NCI-H1930 (cell line): ENCODE results near the gene PPIL4.
"Not testable (repeated sequence)": the region's sequence is repeated elsewhere in the genome, so short reads cannot be mapped to it uniquely, and the experiment has no call there.

Experiments used
- DNase-seq, 2 experiments: peaks; one replicate each; lab custom pipeline; 2025; lab: John Stamatoyannopoulos, UW

The PPIL4 gene

DNA sequence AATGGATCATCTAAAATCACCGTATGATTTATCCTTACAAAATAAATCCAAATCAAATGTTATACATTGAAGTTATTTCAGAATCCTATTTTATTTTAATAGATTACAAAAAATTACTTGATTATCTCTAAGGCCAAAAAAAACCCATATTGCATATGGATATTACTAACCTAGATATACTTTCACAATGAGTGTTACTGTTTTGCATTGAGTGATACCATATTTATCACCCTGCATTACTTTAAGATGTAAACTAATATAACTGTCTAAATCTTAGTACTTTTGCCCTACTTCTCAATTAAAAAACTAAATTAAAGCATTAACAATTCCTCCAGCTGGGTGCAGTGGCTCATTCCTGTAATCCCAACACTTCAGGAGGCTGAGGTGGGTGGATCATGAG, 11.1 kb downstream of the PPIL4 start:
- no peak for DNase-seq

DNA sequence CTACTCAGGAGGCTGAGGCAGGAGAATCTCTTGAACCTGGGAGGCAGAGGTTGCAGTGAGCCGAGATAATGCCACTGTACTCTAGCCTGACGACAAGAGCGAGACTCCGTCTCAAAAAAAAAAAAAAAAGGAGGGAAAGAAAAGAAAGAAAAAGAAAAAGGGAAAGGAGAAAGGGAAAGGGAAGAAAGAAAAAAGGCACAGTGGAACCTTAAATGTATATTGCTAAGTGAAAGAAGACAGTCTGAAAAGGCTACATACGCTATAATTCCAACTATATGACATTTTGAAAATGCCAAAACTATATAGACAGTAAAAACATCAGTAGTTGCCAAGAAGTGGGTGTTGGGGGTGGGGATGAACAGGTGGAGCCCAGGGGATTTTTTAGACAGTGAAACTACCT, 16.2 kb downstream of the PPIL4 start:
- DNase-seq, result no peak

DNA sequence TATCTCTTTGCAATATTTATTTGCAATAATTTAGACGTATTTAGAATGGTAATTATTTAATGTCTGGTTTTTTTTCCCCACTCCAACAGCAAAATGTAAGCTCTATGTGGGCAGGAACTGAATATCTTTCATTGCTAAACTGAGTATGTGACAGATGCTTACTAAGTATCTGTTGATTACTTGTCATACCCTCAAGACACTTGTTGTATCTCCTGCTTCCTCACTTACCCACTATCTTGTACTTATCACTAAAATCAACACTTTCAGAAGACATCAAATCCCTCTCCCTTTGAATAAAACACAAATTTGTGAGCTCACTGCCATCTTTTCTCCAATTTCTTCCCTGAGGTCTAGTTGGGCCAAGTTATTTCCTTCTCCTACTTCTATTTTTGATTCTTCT, 30.3 kb downstream of the PPIL4 start:
- no peak for DNase-seq

DNA sequence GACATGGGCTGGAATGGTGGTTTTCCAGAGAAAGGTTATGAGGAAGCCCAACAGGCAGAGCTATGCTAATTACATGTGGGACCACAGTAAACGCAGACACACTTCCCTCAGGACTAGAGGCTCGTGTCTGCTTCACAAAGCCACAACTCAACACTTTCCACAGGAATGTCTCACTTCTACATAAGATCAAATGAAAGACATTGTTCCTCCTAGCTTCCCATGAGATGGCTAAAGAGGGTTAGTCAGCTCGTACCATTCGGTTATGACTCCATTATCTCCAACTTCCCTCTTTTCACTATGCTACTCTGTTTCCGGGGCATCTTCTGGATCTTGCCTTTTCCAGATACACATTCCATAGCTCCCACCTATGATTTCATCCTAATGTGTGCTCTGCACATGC, 31.9 kb downstream of the PPIL4 start:
- DNase-seq, result no peak

DNA sequence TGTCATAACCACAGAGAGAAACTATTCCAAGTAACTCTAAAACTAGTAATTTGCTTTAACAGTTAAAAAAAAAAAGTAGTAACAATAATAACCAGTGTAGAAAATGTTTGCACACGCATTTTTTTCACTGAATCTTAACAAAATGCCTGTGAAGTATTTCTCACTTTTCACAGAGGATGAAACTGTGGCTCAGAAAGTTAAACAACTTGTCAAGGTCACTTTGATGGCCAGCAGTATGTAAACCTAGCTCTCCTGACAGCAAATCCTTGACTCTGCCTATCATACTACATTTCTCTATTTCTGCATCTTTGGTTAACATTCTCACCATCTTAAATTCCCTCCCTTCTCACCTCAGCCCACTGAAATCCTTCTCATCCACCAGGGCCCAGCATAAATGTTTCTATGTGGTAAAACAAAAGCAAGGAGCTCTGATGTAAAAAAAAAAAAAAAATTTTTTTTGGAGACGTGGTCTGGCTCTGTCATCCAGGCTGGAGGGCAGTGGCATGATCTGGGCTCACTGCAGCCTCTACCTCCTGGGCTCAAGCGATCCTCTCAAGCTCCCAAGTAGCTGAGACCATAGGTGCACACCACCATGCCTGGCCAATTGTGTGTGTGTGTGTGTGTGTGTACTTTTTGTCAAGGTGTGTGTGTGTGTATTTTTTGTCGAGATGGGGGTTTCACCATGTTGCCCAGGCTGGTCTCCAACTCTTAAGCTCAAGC, 34.9 kb downstream of the PPIL4 start:
- no peak for DNase-seq

DNA sequence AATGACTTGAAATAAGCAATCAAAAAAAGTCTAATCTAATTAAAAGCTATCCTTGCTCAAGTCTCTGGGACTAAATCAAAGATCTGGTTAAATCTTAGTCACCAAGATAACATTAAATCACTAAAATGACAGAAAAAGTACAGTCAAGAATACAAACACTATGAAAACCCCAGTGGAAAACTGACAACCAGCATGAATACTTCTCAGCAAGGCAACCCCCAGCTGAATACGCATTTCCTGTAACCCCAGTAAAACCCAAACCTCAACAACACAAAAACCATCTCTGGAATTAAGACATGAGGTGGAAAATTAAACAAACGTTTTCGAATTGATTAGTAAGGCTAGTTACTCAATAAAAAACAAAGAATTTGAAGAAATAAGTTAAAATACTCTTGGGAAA, 37.4 kb downstream of the PPIL4 start:
- DNase-seq, result no peak

DNA sequence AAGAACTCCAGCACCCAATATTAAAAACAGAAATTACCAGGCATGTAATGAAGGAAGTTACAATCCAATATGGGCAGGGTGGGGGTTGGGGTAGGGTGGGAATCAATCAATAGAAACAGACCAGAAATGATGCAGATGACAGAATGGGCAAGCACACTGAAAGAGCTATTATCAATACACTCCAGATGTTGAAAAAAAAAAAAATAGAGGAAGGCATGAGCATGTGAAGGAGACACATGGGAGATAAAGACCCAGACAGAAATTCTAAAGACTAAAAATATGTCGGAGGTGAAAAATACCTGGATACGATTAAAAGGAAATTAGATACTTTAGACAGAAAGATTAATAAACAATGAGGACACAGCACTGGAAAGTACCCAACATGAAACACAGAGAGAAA, 42.0 kb downstream of the PPIL4 start:
- no peak for DNase-seq

DNA sequence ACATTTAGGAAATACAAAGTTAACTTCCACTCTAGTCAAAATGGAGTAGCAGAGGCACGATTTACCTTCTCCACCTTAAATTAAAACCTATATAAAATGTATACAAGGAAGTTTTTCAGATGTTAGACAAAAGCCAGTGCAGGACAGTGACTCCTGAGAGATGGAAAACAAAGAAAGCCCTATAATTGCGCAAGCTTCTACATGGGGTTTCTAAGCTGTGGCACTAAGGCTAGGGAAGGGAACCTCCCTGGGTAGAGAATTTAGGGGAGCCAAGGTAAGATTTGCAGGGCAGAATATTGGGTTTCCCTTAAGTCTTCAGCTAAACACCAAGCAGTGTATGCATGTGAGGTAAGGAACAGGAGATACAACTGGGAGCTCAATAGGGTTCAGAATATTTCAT, 42.6 kb downstream of the PPIL4 start:
- no peak for DNase-seq

DNA sequence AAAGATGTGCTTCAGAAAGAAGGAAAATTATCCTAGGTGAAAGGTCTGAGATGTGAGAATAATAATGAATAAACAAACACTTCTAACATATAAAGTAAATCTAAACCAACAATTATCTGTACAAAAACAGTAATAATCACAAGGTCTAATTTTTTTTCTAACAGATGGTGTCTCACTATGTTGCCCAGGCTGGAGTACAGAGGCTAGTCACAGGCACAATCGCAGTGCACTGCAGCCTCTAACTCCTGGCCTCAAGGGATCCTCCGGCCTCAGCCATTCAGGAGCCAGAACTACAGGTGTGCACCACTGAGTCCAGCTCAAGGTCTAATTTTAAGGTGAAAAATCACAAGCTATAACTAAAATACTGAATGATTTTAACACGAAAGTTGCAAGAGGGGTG, 44.1 kb downstream of the PPIL4 start:
- DNase-seq, result no peak

DNA sequence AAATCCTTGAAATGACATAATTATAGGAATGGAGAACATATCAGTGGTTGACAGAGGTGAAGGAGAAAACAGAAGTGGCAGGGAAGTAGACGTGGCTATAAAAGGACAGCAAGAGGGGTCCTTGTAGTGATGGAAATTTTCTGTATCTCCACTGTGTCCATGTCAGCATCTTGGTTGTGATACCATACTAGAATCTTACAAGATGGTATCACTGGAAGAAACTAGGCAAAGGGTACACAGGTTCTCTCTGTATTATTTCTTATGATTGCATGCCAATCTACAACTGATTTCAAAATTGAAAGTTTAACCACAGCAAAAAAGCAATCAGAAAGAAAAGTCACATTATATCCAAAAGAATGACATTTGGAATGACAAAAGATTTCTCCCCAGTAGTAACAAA, 44.6 kb downstream of the PPIL4 start:
- DNase-seq, result no peak

DNA sequence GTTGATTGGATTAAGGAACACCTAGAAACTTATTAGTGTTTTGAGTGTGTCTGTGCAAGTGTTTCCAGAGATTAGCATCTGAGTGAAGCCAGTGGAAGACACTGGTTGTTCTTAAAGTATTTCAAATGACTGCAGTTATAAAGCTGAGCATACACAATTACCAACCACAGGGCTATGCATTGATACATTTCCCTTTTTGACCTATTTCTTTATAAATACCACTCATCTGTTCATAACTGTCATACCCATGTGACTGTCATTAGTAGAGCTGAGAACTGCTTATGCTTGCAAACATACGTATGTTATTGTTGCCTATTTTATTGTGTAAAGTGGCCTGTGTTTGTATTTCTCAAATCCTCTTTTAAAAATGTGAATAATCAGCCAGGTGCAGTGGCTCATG, 45.7 kb downstream of the PPIL4 start:
- no peak for DNase-seq

DNA sequence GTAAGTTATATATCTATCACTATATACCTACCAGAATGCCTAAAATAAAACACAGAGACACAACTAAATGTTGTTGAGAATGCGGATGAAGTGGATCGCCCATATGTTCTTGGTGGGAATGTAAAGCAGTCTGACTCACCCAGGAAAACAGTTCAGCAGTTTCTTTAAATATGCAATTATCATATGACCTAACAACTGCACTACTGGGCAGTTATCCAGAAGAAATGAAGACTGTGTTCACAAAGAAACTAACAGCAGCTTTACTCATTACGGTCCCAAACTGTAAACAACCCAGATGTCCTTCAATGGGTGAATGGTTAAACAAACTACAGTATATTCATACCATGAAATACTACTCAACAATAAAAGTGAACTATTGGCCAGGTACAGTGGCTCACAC, 46.8 kb downstream of the PPIL4 start:
- no peak for DNase-seq

DNA sequence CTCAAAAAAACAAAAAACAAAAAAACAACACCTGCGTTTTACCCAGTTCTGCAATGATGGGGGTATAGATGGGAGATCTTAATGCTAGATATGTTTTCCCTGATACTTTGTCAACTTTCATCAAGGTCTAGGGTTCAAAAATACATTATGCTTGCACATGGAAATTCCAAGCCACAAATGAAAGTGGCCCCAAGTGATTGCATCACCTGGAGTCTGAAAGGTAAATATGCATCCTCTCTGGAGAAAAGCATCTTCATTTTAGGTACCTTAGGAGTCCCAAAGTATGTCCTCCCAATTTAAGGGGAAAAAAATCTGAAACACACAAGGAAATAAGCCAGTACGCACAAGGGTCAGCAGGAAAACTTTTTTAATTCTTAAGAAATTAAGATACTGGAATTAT, 48.5 kb downstream of the PPIL4 start:
- DNase-seq, result no peak

DNA sequence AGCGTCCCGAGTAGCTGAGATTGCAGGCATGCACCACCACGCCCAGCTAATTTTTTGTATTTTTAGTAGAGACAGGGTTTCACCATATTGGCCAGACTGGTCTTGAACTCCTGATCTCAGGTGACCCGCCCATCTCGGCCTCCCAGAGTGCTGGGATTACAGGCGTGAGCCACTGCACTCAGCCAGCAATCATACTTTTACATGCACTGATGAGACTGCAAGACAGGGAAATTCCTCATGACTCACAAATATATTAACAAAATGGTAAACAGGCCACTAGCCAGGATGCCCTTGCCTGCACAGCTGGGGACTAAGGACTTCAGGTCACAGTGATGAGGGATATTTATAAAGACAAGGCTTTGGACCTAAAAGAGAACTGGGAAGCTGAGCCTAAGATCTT, 49.2 kb downstream of the PPIL4 start:
- not testable (repeated sequence) for DNase-seq

DNA sequence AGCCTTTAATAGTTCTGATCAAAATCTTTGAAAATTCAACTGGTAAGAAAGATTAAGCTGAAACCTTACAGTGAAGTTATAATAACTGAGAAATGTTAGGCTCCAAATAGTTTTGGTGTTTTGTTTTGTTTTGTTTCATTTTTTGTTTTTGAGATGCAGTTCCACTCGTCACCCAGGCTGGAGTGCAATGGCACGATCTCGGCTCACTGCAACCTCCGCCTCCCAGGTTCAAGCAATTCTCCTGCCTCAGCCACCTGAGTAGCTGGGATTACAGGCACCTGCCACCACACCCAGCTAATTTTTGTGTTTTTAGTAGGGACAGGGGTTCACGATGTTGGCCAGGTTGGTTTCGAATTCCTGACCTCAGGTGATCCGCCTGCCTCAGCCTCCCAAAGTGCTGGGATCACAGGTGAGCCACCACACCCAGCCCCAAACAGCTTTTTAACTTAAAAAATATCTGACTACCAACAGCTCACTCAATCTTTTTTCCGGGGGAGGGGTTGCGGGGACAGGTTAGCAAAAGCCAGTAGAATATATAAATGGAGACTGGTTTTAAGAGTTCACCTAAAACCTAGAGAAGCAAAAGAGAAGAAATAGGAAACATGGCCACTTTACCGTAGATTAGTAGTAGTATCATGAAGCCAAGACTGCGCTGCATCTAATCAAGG, 50.4 kb downstream of the PPIL4 start:
- not testable (repeated sequence) for DNase-seq

DNA sequence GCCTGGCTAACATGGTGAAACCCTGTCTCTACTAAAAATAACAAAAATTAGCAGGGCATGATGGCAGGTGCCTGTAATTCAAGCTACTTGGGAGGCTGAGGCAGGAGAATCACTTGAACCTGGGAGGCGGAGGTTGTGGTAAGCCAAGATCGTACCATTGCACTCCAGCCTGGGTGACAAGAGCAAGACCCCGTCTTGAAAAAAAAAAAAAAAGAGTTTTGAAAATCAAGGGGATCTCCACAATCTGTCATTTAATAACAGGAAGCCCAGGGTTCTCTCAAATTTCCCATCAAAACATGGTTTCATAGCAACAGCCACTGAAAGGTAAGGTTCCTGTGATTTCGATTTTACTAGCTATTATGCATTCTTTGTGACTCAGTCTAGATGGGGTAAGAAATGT, 51.0 kb downstream of the PPIL4 start:
- DNase-seq, result not testable (repeated sequence)

DNA sequence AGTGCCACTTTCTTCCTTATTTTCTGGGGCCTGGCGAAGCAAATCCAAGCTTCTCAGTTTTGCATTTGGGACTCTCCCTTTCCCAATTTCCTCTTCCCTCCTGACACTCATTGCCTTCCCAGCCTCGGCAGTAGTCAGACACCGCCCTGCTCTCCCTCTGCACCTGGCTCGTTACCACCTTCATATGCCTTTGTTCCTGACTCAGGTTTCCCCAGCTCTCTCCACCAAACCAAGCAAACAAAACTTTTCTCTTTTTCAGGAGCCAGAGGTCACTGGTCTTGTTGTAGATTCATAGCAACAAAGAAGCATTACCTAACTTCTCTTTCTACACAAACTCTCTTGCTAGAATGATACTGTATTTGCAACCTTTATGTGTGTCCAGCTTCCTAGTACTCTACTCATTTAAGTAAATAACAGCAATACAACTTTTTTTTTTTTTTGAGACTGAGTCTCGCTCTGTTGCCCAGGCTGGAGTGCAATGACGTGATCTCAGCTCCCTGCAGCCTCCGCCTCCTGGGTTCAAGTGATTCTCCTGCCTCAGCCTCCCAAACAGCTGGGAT, 52.0 kb downstream of the PPIL4 start:
- no peak for DNase-seq

DNA sequence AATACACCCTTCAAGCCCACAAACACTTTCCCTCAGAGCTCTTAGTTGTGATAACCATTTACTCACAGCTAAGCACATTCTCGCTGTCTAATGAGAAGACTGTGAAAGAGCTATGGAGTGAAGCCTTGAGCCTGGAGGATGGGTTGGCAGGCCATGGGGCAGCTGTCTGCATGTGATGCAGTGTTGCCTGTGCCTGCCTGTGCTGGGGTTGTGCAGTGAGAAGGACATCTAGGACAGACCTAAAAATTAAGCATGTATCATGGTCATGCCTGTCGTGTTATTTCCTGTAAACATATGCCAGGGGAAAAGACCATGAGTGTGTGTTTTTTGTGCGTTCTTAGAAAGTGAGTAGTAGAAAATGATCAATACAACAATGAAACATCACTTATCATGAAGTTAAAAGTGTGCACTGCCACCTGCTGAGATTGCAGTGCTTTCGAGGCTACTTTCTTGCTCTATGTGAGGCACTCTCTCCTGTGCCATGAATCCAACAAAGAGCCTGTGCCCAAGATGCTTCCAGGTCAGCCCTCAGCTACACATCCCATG, 53.0 kb downstream of the PPIL4 start:
- no peak for DNase-seq

DNA sequence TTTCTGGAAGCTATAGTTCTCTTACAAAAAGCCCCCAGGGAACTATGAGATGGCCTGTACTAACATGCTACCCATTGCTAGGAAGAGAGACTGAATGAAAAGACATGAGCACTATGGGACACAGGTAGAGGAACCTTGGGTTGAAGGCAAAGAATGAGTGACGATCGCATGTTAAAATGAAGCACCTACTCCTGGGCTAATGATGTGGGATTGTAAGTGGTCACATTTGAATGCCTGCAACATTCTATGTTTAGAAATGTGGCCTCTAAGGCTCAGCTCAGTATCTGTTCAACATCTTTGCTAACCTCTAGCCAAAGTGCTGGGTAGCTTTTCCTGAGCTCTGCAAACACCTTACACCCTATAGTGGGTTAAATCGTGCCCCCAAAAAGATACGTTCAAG, 55.9 kb downstream of the PPIL4 start:
- no peak for DNase-seq

DNA sequence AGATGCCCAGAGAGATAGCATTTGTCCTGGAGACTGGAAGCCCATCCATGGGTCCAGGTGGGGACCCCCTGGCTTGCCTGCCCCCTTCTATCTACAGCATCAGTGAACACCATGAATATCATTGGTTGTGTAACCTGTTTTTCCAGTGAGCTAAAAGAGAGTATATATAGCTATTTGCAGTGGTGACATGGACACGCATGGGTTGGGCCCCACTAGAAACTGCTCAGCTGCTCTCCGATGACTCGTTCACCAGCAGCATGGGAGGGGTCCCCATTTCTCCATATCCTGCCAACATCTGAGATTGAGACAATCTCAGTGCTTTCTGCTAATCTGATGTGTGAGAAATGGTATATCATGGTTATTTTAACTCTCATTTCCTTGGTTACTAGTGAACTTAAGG, 57.0 kb downstream of the PPIL4 start:
- DNase-seq, result no peak

DNA sequence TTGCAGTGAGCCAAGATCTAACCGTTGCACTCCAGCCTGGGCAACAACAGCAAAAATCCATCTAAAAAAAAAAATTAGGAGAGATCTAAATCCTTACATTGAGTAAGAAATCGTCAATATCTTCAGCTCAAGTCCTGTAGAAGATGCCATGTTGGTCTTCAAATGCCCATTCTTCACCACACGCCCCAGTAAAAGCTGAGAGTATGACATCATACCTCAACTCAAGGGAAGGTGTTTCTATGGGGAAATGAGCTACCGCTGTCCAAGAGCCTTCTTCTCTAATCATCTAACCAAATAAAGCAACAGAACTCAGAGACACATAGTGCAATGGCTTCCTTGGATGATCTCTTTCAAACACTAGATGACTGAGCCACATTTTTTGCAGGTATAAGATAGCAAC, 58.5 kb downstream of the PPIL4 start:
- no peak for DNase-seq

DNA sequence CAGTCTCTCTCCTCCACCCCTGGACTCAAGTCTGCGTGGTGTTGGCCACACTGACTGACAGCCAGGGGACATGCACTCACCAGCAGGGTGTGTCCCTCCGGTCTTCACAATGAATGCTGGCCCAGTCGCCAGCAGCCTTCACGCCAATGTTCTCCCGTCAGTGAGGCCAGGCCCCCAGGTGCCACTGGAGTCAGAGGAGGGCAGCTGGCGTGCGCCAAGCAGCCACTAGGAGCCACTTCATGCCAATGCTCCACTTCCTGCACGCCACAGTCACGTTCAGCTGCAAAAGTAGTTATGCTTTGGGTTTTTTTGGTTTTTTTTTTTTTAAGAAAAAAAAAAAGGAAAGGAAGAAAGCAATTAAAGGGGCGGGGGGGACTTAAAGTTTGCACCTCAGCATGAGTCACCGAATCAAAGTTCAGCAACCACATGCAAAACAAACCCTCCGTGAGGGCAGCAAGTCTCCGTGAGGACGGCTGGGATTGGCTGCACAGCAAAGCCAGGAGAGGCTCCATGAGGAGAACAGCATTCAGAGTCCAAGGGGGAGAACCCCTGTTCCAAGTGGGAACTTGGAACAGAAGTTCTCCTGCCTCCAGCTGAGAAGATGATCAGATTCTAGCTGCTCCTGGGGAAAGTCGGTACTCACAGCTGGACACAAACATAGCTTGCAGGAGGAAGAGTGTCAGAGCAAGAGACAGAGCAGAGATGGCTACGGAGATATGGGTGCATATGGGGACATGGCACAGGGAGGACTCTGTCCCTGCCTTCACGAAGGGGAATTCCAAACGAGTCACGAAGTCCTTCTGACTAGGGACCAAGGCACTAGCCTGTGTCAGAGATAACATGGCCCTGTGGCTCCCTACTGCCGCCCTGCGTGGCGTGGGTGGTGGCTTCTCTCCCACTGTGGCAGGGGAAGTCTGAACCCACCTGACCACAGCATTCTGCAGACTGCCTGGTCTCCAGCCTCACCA, 60.8 kb downstream of the PPIL4 start, which contains the start of gene ZC3H12D:
Gene ZC3H12D (minus strand): TSS at position 282 of the 968 bp plus-strand sequence. CDS start 10,471 bp downstream, outside the sequence.
- DNase-seq, result no peak
